ENCODE data around the gene KDM4B. TPM values are rescaled to one million over a fixed set of nuclear protein-coding genes. Genes with fewer than 3 reads are reported as not detected.

Gene KDM4B
- total RNA-seq, 2 donors from 2014 or later, result 31.0 to 31.4 TPM

- DNase-seq (ENCODE audit: low spot score), result no peak
- intact Hi-C loops (cut with DNase I), result no loop called here
These were observed 105.5 kb downstream of the KDM4B start for GRCh38 chr19:5074407-5074806.

- intact Hi-C loops (cut with DNase I), result no loop called here
These were observed 106.0 kb downstream of the KDM4B start for GRCh38 chr19:5074830-5075394.

GRCh38 chr19:5075597-5075996 lies 106.7 kb downstream of the KDM4B start:
- DNase-seq (ENCODE audit: low spot score), result no peak
- intact Hi-C loops (cut with DNase I), result no loop called here

More at GRCh38 chr19:5074830-5075394, 106.0 kb downstream of the KDM4B start:
- no peak for DNase-seq (ENCODE audit: low spot score)

GRCh38 chr19:5076440-5077208 lies 107.7 kb downstream of the KDM4B start:
- intact Hi-C loops (cut with DNase I), result no loop called here
- DNase-seq (ENCODE audit: low spot score), result no peak

GRCh38 chr19:5077209-5077515 lies 108.2 kb downstream of the KDM4B start:
- DNase-seq (ENCODE audit: low spot score), result no peak
- intact Hi-C loops (cut with DNase I), result no loop called here

- intact Hi-C loops (cut with DNase I), result no loop called here
- DNase-seq (ENCODE audit: low spot score), result no peak
These were observed 109.3 kb downstream of the KDM4B start for GRCh38 chr19:5078182-5078581.

- DNase-seq (ENCODE audit: low spot score), result no peak
- intact Hi-C loops (cut with DNase I), result no loop called here
These were observed 109.8 kb downstream of the KDM4B start for GRCh38 chr19:5078666-5079065.

- intact Hi-C loops (cut with DNase I), result no loop called here
These were observed 110.3 kb downstream of the KDM4B start for GRCh38 chr19:5079071-5079774.

GRCh38 chr19:5080030-5080654 lies 111.2 kb downstream of the KDM4B start:
- no peak for DNase-seq (ENCODE audit: low spot score)
- intact Hi-C loops (cut with DNase I), result no loop called here

More at GRCh38 chr19:5079071-5079774, 110.3 kb downstream of the KDM4B start:
- no peak for DNase-seq (ENCODE audit: low spot score)

GRCh38 chr19:5080809-5081208 lies 111.9 kb downstream of the KDM4B start:
- intact Hi-C loops (cut with DNase I), result no loop called here

GRCh38 chr19:5081443-5082161 lies 112.7 kb downstream of the KDM4B start:
- intact Hi-C loops (cut with DNase I), result no loop called here
- no peak for DNase-seq (ENCODE audit: low spot score)

More at GRCh38 chr19:5080809-5081208, 111.9 kb downstream of the KDM4B start:
- DNase-seq (ENCODE audit: low spot score), result no peak

- intact Hi-C loops (cut with DNase I), result no loop called here
- DNase-seq (ENCODE audit: low spot score), result peak; percentile 93
These were observed 114.6 kb downstream of the KDM4B start for GRCh38 chr19:5083547-5083965.

- intact Hi-C loops (cut with DNase I), result no loop called here
- no peak for DNase-seq (ENCODE audit: low spot score)
These were observed 116.7 kb downstream of the KDM4B start for GRCh38 chr19:5085566-5085965.

GRCh38 chr19:5086230-5086629 lies 117.3 kb downstream of the KDM4B start:
- DNase-seq (ENCODE audit: low spot score), result no peak
- intact Hi-C loops (cut with DNase I), result no loop called here

- no peak for DNase-seq (ENCODE audit: low spot score)
- intact Hi-C loops (cut with DNase I), result no loop called here
These were observed 118.0 kb downstream of the KDM4B start for GRCh38 chr19:5086725-5087439.

- no peak for DNase-seq (ENCODE audit: low spot score)
- intact Hi-C loops (cut with DNase I), result no loop called here
These were observed 120.4 kb downstream of the KDM4B start for GRCh38 chr19:5089283-5089682.

- no peak for DNase-seq (ENCODE audit: low spot score)
- intact Hi-C loops (cut with DNase I), result no loop called here
These were observed 121.6 kb downstream of the KDM4B start for GRCh38 chr19:5090465-5091017.

GRCh38 chr19:5091018-5091683 lies 122.2 kb downstream of the KDM4B start:
- intact Hi-C loops (cut with DNase I), result no loop called here
- no peak for DNase-seq (ENCODE audit: low spot score)

Data from posterior vena cava (tissue), 2 donors.